Measurements from ENCODE around the gene SGMS1. TPM values are rescaled to one million over a fixed set of nuclear protein-coding genes. Genes with fewer than 3 reads are reported as not detected.

Gene SGMS1
- total RNA-seq, 1 experiment from 2014 or later = 21.0 TPM

DNA sequence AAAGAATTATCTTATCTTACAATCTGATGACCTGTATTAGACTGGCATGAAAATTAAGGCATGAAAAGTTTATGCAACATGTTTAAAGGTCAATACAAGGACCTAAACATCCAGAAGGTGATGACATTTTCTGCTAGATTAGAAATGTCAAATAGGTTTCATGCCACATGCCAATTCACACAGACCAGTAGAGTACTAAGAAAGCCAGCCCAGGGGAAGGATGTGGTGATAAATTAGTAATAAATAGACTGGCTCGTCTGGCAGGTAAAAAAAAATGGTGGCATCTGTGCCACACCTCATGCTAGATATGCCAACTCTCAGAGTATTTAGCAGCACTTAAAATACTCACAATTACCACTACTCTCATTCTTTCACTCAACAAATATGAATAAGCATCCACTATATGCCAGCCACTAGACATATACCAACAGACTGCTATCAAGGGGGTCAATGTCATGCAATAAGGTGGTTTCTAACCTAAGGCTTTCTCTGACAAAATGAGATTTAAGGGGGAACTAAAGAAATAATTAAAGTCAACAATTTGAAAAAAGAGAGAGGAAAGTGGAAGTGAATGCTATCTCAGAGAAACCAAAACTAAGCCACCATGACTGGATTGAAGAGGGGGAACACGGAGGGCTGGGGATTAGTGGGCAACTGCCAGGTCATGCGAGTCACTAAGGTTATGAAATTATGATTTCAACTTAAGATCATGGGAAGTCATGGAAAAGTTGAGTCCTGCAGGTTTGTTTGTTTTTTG lies 83.5 kb downstream of the SGMS1 start:
- DNase-seq (ENCODE audit: low read depth) = peak; percentile 56

DNA sequence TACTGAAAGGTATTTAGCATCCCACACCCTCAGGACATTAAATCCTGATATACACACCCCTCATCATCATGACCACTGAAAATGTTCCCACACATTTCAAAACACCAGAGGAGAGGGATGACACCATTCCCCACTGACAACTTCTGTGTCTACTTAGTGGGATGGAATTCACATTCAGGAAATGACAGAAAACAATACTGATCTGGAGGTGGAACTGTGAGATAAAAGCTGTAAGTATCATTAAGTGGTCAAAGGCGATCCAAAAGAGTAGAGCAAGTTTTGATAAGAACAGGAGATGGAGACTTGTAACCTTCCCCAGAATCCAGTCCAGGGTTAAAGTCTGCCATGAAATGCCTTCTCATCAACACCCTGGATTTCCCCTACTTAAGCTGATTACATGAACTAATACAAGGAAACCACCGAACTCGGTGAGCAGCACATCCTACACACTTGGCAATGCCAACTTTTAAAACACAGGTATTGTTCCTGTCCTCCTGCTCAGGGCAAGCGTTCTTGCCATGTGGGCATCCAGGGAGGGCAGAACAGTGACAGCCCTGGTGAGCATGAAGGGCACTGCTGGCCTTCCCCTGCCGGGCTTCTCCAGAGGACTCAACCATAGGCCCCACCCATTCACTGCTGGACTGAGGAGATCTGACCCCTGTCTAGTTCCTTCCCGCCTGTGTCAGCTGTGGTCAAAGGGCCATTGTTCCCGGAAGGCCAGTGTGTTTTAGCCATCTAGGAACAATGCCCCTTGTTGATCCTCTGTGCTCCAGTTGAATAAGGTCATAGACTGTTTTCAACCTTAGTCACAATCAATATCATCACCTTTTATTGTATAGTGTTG lies 85.0 kb downstream of the SGMS1 start:
- DNase-seq (ENCODE audit: low read depth) = no peak

DNA sequence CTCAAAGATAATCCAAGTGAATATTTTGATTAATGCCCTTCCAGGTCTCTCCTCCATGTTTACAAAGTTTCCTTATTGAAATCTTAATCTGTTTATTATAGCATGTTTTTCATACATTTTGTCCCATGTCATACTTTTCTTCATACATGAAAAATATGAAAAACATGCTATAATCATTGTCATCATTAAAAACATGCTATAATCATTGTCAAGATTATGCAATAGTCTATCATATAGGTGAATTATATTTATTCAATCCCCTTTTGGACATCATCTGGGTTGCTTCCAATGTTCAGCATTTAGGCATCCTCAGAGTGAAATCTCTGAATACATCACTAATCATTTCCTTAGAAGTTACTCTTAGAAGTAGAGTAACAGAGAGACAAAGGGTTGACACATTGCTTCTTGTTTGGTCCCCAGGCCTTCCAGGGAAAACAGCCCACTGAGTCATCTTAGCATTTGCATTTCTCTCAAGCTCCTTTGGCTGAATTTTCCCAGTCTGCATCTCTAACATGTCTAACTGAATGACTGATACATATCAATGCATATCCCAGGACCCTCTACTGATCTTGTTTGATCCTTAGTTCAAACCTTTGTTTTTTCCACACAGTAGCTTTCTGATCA lies 87.0 kb downstream of the SGMS1 start:
- peak; percentile 73 for DNase-seq (ENCODE audit: low read depth)

DNA sequence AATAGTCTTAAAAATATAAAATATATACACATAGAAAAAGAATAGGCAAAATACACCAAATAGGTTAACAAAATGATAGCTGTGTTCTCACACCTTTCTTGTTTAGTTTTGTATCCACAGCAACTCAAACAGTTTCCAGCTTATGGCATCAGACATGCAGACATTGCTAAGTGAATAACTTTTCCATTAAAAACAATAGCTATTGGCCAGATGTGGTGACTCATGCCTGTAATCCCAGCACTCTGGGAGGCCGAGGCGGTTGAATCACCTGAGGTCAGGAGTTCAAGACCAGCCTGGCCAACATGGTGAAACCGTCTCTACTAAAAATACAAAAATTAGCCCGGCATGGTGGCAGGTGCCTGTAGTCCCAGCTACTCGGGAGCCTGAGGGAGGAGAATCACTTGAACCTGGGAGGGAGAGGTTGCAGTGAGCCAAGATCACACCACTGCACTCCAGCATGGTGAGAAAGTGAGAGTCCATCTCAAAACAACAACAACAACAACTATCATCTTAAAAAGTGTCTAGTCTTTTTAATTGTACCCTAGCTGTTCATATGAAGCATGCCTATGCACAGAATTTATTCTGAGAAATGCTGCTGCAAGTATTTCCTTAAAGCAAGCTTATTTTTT lies 88.9 kb downstream of the SGMS1 start:
- DNase-seq (ENCODE audit: low read depth) = peak; percentile 94

DNA sequence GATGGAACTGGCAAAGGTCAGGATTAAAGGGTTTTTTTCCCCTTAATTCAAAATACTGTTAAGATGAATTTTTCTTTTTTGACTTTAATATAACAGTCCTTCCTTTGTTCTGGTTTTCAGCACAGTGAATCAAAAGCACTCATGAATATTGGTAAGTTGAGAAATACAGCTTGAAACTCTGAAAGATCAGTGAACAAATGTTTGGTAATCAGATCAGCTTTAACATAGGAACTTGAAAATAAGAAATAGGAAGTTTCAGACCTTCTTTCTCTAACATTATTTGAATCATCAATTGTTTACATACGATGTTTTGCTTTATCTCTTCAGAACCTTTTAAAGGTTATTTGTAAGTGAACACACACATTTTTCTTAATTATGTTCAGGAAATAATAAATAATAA lies 90.5 kb downstream of the SGMS1 start:
- DNase-seq (ENCODE audit: low read depth) = no peak

DNA sequence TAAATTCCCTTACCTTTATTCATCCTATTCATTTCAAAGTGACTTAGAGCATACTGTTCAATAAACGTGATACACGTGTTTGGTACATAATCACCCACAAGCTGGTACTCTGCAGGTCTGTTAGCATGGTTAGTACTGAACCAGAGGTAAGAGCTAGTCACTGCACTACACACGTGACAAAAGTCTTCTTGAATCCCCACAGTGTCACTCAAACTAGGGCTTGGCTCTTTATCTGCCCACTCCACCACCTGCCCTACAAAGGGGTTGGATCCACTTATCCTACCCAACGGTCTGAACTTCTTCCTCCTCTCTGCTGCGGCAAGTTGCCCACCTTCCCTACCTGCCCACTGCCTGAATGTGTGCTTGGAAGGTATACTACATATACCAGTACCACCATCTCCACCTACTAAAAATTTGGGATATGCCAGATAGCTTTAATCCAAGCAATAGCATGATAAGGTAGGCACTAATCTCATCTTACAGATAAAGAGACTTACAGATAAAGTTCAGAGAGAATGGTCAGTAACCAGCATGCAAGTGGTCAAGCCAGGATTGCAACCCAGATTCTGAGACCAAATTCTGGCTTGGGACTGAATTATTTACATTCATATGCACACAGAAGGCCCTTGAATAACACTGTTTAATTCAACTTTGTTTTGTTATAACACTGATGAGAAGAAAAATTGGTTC lies 92.2 kb downstream of the SGMS1 start:
- no peak for DNase-seq (ENCODE audit: low read depth)

DNA sequence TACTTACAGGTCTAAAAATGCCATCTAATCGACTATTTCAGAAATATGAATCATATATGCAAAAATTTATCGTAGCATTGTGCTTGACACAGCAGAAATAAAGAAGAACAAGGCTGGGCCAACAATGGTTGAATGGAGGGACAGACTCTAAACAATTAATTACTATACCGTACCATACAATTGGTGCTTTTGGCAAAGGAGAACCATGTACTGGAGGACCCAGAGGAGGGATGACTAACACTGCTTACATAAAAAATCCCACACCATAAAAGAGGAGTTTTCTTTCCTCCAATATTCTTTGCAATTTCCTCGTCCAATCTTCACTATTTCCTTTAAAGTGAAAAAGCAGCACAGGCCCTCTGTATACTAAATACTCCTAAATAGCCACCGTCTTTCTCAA lies 94.1 kb downstream of the SGMS1 start:
- DNase-seq (ENCODE audit: low read depth) = no peak

DNA sequence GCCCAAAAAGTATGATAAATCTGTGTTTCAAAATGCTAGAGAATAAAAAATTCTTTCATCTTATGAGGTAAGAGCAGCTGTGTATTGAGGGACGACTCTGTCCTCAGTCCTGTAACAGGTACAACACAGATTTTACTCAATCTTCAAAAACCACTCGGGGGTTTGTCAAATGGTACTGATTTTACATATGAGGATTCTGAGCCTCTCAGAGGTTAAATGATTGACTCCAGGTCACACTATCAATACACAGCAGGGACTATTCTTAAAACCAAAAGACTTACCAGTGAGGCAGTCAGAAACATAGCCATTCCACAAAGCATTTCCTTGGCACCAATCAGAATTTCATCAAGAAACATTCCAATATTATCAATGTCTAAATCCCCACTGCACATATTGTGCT lies 95.5 kb downstream of the SGMS1 start:
- no peak for DNase-seq (ENCODE audit: low read depth)

DNA sequence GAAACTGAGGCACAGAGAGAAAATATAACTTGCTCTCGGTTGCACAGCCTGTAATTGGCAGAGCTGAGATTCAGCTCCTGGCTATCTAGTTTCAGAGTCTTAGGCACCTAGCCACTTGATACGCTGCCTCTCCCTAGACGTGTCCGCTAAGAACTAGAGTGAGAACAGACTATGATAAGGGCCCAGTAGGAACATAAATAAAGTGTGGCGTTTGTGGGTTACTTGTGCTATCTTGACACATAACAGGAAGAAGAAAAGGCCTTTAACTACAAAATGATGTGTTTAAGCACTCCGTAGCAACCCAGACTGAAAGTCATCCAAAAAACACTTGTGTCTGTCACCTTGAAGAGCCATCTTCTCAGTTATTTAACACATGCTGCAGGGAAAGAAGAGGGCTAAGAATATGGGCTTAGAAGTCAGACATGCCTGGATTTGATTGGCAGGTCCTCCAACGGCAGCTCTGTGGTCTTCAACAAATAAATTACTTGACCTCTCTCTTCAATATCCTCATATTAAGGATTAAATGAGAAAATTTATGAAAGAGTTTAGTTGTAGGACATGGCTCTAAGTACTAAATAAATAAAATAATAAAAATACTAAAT lies 96.2 kb downstream of the SGMS1 start:
- DNase-seq (ENCODE audit: low read depth) = no peak

DNA sequence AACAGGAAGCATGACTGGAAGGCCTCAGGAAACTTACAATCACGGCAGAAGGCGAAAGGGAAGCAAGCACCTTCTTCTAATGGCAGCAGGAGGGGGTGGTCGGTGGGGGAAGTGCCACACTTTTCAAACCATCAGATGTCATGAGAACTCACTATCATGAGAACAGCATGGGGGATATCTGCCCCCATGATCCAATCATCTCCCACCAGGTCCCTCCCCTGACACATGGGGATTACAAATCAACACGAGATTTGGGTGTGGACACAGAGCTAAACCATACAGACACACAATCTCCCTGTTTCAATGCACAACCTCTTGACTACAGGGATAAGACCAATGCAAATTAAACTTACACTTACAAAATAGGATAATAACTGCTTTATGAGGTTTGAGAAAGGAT lies 97.6 kb downstream of the SGMS1 start:
- DNase-seq (ENCODE audit: low read depth) = no peak

DNA sequence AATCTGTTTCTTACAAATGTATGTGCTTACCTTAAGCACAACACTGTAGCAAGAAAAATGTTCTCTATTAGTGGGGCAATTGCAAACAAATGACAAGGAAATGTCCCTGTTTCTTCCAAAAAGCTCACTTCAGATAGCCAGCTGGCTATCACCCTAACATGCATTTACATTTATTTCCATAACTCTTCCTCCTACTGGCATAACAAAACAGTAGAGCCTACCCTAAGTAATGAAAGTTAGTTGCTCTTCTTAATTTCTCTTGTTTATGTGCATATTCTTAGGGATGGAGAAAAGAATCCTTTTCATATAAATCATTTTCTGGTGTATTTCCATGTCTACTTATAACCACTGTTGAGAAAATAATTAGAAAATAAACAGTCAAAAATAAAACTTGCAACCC lies 100.4 kb downstream of the SGMS1 start:
- DNase-seq (ENCODE audit: low read depth) = no peak

DNA sequence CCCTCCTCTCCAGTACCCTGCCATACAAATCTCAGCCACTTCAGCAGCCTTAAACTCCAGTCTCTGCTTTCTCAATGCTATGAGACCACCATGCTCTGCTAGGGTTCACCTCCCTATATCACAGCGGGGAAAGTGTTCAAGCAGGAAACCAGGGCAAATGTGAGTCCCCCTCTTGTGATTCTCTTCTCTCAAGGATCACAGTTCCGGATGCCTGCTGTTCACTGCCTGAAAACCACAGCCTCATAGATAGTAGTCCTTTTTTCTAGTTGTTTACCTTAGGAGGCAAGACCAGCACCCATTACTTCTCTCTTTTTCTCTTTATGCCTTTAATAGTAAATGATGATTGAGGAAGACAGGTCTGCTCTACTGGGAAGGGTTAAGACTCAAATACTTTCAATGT lies 100.8 kb downstream of the SGMS1 start:
- no peak for DNase-seq (ENCODE audit: low read depth)

DNA sequence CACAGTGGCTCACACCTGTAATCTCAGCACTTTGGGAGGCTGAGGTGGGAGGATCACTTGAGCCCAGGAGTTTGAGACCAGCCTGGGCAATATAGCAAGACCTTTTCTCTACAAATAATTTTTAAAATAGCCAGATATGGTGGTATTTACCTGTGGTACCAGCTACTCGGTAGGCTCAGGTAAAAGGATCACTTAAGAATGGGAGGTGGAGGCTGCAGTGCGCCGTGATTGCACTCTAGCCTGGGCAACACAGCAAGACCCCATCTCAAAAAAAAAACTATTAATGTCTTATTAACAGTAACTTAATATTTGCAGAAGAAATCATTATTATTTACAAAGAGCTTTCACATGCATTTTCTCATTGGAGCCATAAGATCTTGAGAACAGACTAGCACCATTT lies 103.6 kb downstream of the SGMS1 start:
- no peak for DNase-seq (ENCODE audit: low read depth)

DNA sequence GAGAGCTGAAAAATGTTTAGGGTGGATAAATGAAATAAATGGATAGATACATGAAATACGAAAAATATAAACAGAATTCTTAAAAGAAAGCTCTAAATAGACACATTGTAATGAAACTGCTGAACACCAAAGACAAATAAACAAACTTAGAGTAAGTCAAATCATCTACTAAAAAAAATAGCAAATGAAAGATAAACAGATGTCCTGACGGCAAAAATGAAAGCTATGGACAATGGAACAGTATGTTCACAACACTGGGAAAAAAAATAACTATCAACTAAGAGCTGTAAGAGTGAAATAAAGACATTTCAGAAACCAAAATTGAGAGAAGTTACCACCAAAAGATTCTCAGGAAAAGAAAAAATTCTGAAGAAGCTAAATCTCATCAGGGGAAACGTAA lies 106.1 kb downstream of the SGMS1 start:
- DNase-seq (ENCODE audit: low read depth) = no peak

DNA sequence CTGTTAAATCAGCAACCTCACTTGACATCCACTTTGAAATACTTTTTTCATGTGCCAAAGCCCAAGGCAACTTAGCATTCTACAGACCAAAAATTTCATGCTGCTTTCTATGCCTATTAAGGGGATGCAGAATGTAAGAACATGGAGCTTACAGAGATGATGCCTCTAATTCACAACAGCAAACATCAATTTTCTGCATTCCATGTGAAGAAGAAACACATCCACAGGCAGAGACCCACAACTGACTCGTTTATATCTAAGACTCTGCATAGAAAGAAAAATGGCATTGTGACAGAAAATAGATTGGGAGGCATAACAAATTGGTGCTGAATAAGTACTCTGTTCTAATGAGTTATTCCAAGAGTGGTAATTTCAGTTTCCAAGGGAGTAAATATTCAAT lies 107.6 kb downstream of the SGMS1 start:
- no peak for DNase-seq (ENCODE audit: low read depth)

DNA sequence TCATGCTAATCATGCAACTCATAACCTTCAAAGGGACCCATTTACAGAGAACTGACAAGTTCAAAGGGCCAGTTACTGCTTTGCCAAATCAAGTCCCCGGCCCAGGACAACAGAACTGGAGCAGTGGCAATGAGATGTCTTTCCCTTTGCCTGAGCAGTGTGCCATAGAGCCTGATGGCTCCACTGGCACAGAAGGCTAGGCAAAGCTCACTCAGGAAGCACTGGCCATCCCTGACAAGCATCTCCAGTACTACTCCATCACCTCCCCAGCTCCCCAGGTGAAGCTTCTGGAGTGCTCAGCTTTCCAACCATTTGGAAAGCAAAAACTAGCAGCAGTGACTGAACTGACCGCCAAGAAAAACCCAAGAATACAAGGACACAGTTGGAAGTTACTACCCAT lies 108.3 kb downstream of the SGMS1 start:
- no peak for DNase-seq (ENCODE audit: low read depth)

DNA sequence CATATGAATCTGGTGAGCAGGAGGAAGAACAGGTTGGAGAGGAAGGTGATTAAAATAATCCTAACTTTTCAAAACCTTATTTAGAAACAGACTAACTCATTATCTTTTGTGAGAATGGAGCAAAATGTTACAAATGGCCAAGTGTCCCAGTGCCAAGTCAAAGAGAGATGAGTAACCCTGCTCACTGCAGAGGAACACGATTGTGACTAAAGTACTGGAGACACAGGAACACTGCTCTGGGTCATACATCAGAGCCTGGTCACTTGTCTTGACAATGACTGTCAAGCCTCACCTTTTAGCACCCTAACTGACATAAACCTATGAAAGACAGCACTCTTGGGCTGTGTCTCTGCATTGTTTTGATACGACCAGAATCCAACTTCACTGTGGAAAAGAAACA lies 108.8 kb downstream of the SGMS1 start:
- DNase-seq (ENCODE audit: low read depth) = no peak

DNA sequence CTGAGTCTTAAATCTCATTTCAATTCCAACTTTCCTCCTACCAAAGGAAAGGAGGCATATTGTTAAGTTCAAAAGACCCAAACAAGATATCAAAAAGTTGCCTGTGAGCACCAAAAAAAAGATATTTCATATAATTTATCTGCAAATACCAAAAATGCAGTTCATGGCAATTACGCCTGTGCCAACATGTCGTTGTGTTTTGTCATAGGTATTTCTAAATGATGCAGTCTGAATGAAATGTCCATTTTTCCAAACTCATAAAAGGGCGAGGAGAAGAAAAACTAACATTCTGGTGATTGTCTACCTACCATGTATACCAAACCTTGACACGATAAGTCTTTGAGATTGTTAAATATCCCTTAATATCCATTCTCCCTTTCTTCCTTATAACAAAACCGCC lies 109.8 kb downstream of the SGMS1 start:
- no peak for DNase-seq (ENCODE audit: low read depth)

DNA sequence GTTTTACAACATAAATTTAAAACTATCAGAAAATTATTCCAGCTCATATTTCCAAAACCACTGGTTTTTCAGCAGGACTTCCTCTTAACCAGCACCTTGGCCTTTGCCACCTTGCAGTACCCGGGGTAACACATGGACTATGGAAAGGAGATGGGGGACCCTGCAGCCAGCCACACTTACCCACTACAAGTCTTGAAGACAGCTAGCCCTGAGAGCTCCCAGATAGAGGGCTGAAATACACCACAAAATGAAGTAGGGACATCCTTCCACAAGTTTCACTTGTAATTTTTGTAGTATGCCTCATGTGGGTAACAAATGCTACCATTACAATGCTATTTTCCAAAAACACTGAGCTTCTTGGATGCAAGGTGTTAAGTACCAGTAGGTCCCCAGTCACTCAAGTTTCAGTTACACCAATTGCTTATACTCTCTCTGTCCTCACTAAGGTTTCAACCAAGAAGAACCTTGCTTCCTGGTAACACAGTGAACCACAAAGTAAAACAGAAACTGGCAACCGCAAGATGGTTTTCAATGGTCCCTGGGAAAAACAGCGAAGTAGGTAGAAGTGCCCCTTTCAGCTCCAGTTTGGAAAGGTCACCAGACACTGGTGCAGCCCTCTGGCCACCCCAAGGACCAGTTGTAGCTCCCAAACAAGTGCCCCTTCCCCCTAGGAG lies 110.9 kb downstream of the SGMS1 start:
- DNase-seq (ENCODE audit: low read depth) = no peak

DNA sequence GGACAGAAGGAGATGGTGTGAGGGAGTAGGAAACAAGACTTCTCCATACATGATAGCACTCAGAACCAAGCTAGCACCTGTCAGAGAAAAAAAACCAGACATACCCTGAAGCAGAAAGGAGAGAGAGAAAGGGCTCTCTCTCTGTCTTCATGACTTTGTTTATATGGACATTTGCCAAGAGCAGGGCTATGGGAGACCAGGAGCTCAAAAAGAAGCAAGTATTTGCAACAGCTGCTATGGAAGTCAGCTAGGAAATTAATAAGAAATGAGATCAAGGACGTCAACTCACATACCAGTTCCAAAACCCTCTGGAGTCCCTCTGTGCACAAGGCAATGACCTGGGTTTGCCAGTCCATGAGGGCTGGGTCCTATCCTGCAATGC lies 111.6 kb downstream of the SGMS1 start:
- DNase-seq (ENCODE audit: low read depth) = peak; percentile 41
